ENCODE measurements around the gene NUMBL. TPM values are rescaled to one million over a fixed set of nuclear protein-coding genes. Genes with fewer than 3 reads are reported as not detected.
"Not testable (repeated sequence)": the region's sequence is repeated elsewhere in the genome, so short reads cannot be mapped to it uniquely, and the experiment has no call there.

NUMBL gene
- polyA plus RNA-seq, 1 experiment, result 29.4 TPM

DNA sequence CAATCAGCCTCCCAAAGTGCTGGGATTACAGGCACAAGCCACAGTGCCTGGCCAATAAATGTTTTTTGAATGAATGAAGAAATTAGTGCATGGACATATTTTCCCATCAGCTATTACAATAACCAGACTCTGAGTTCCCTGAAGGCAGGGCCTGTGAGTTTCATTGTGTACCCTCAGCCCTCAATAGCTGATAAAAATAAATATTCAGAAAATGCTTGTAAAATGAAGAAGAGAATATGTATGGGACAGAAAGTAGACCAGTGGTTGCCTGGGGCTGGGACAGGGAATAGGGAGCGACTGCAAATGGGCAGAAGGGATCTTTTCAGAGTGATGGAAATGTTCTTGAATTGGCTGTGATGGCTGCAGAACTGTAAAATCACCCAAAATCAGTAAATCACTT lies 28.8 kb downstream of the NUMBL start:
- ChIA-PET POLR2A (interaction anchor here (2.3 kb wide), 1 partner anchor 16 kb away, joined by 38 read pairs; no protein-coding TSS in a partner anchor), CTCF (interaction anchor here (0.6 to 2.9 kb wide), 8 partner anchors 8 to 483 kb away, joined by 3 to 22 read pairs (median 12); no protein-coding TSS in a partner anchor)
- H3K27ac ChIP-seq (ENCODE audit: low read depth, low read length), result no peak overlapping the region
- no peak overlapping the region for H3K4me3 ChIP-seq (ENCODE audit: low read depth, low read length)
- DNase-seq (ENCODE audit: low read depth, low spot score), result no peak
- TF ChIP-seq, protein P1, sequence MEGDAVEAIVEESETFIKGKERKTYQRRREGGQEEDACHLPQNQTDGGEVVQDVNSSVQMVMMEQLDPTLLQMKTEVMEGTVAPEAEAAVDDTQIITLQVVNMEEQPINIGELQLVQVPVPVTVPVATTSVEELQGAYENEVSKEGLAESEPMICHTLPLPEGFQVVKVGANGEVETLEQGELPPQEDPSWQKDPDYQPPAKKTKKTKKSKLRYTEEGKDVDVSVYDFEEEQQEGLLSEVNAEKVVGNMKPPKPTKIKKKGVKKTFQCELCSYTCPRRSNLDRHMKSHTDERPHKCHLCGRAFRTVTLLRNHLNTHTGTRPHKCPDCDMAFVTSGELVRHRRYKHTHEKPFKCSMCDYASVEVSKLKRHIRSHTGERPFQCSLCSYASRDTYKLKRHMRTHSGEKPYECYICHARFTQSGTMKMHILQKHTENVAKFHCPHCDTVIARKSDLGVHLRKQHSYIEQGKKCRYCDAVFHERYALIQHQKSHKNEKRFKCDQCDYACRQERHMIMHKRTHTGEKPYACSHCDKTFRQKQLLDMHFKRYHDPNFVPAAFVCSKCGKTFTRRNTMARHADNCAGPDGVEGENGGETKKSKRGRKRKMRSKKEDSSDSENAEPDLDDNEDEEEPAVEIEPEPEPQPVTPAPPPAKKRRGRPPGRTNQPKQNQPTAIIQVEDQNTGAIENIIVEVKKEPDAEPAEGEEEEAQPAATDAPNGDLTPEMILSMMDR (IDR thresholded peaks at IDR 0.05; ENCODE audit: low read depth, low read length), result no peak
- H3K27me3 ChIP-seq (ENCODE audit: control insufficient read depth, insufficient read depth, low read length), result no peaks in the 10 kb centered on the region
- no peaks in the 10 kb centered on the region for H3K9me3 ChIP-seq (ENCODE audit: control insufficient read depth, insufficient read depth, low read length)

DNA sequence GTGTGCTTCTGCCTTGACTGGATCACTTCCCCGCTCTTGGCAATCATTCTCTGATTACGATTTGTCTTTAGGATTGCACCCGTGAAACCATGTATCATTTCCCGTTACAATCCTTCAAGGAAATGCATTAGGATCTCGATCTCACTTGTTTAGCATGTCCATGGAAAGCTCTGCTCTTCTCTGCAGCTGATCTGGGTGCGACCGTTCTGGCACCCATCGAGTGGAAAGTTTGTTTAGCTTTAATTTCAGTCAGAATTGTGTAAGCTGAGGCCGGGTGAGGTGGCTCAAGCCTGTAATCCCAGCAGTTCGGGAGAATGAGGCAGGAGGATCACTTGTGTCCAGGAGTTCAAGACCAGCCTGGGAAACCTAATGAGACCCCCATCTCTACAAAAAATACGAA lies 30.9 kb downstream of the NUMBL start:
- no peaks in the 10 kb centered on the region for H3K9me3 ChIP-seq (ENCODE audit: control insufficient read depth, insufficient read depth, low read length)
- H3K4me3 ChIP-seq (ENCODE audit: low read depth, low read length), result no peak overlapping the region
- POLR2A ChIA-PET, result interaction anchor here (0.6 kb wide), 1 partner anchor 14 kb away, joined by 3 read pairs; no protein-coding TSS in a partner anchor
- no peaks in the 10 kb centered on the region for H3K27me3 ChIP-seq (ENCODE audit: control insufficient read depth, insufficient read depth, low read length)
- DNase-seq (ENCODE audit: low read depth, low spot score), result no peak
- H3K27ac ChIP-seq (ENCODE audit: low read depth, low read length), result no peak overlapping the region
- TF ChIP-seq, protein P1 (IDR thresholded peaks at IDR 0.05; ENCODE audit: low read depth, low read length), result no peak
- CTCF ChIA-PET, result interaction anchor here (2.8 kb wide), 1 partner anchor 25 kb away, joined by 22 read pairs; no protein-coding TSS in a partner anchor

DNA sequence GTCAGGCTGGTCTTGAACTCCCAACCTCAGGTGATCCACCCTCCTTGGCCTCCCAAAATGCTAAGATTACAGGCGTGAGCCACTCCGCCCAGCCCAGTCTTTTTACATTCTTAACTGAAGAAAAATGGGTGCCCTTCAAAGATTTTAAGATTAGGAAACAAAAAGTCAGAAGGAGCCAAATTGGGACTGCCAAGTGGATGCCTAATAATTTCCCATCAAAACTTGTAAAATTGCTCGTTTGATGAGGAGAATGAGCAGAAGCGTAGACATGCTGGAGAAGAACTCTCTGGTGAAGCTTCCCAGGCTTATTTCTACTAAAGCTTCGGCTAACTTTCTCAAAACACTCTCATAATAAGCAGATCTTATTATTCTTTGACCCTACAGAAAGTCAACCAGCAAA lies 31.3 kb downstream of the NUMBL start:
- ChIA-PET CTCF (interaction anchor here (0.9 kb wide), 1 partner anchor 148 kb away, joined by 3 read pairs; no protein-coding TSS in a partner anchor), POLR2A (no interaction called here)
- Histone ChIP-seq H3K4me3 (ENCODE audit: low read depth, low read length) (no peak overlapping the region), H3K27me3 (ENCODE audit: control insufficient read depth, insufficient read depth, low read length) (no peaks in the 10 kb centered on the region), H3K27ac (ENCODE audit: low read depth, low read length) (no peak overlapping the region), H3K9me3 (ENCODE audit: control insufficient read depth, insufficient read depth, low read length) (no peaks in the 10 kb centered on the region)
- TF ChIP-seq, protein P1 (IDR thresholded peaks at IDR 0.05; ENCODE audit: low read depth, low read length), result no peak
- DNase-seq (ENCODE audit: low read depth, low spot score), result no peak

DNA sequence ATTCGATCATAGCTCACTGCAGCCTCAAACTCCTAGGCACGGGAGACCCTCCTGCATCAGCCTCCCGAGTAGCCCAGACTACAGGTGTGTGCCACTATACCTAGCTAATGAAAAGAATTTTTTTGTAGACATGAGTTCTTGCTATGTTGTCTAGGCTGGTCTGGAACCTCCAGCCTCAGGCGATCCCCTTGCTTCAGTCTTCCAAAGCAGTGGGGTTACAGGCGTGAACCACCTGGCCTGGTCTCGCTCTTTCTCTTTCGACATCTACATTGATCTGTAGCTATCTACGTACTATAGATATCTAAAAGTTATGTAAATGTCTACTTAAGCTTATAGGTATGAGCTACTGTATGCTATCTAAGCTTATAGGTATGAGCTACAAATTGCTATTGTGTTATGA lies 32.4 kb downstream of the NUMBL start:
- no peaks in the 10 kb centered on the region for H3K9me3 ChIP-seq (ENCODE audit: control insufficient read depth, insufficient read depth, low read length)
- no peaks in the 10 kb centered on the region for H3K27me3 ChIP-seq (ENCODE audit: control insufficient read depth, insufficient read depth, low read length)
- TF ChIP-seq, protein P1 (IDR thresholded peaks at IDR 0.05; ENCODE audit: low read depth, low read length), result no peak
- H3K4me3 ChIP-seq (ENCODE audit: low read depth, low read length), result no peak overlapping the region
- ChIA-PET POLR2A (interaction anchor here (0.6 to 1.5 kb wide), 2 partner anchors 12 to 159 kb away, joined by 4 to 7 read pairs; no protein-coding TSS in a partner anchor), CTCF (interaction anchor here (0.7 to 1.1 kb wide), 3 partner anchors 19 to 149 kb away, joined by 3 read pairs; no protein-coding TSS in a partner anchor)
- no peak for DNase-seq (ENCODE audit: low read depth, low spot score)
- H3K27ac ChIP-seq (ENCODE audit: low read depth, low read length), result no peak overlapping the region

DNA sequence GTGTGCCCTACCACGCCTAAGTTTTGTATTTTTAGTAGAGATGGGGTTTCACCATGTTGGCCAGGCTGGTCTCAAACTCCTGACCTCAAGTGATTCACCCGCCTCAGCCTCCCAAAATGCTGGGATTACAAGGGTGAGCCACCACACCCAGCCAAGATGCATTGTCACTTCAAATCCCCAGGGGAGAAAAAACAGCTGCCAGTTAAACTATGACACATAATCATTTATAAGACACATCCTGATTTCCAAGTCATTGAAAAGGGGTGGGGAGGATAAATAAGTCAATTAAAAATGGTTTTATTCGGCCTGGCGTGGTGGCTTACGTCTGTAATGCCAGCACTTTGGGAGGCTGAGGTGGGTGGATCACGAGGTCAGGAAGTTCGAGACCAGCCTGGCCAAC lies 34.8 kb downstream of the NUMBL start:
- not testable (repeated sequence) for H3K27me3 ChIP-seq (ENCODE audit: control insufficient read depth, insufficient read depth, low read length); H3K27ac ChIP-seq (ENCODE audit: low read depth, low read length); DNase-seq (ENCODE audit: low read depth, low spot score); H3K9me3 ChIP-seq (ENCODE audit: control insufficient read depth, insufficient read depth, low read length); H3K4me3 ChIP-seq (ENCODE audit: low read depth, low read length)
- POLR2A ChIA-PET, result interaction anchor here (0.6 kb wide), 1 partner anchor 631 kb away, joined by 11 read pairs; no protein-coding TSS in a partner anchor
- CTCF ChIA-PET, result interaction anchor here (1.1 kb wide), 1 partner anchor 21 kb away, joined by 12 read pairs; no protein-coding TSS in a partner anchor

DNA sequence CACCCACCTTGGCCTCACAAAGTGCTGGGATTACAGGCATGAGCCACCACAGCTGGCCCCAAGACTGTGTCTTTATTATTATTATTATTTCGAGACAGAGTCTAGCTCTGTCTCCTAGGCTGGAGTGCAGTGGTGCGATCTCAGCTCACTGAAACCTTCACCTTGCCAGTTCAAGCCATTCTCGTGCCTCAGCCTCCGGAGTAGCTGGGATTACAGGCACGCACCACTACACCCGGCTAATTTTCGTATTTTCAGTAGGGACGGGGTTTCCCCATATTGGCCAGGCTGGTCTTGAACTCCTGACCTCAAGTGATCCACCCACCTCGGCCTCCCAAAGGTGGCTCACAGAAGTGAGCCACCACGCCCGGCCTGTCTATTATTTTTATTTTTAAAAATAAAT lies 38.1 kb downstream of the NUMBL start:
- H3K27ac ChIP-seq (ENCODE audit: low read depth, low read length); H3K9me3 ChIP-seq (ENCODE audit: control insufficient read depth, insufficient read depth, low read length); DNase-seq (ENCODE audit: low read depth, low spot score); H3K4me3 ChIP-seq (ENCODE audit: low read depth, low read length); CTCF ChIA-PET; H3K27me3 ChIP-seq (ENCODE audit: control insufficient read depth, insufficient read depth, low read length); POLR2A ChIA-PET: not testable (repeated sequence)

All from AG04450 (cell line).